Posterior vena cava (tissue), 2 donors: ENCODE data around the gene RTN4IP1. TPM values are rescaled to one million over a fixed set of nuclear protein-coding genes. Genes with fewer than 3 reads are reported as not detected.
"Not testable (repeated sequence)": the region's sequence is repeated elsewhere in the genome, so short reads cannot be mapped to it uniquely, and the experiment has no call there.

ENCODE experiments used
- DNase-seq: peaks from one replicate; pipeline ENCODE4 v3.0.0-alpha.2; 2020; ENCODE audit warnings: low spot score
- intact Hi-C, 2 donors: fragments of 100-400 bp; cut with DNase I; formaldehyde crosslinking; loops; one replicate each; pipeline versions ENCODE4 v1.14.1 to v1.14.2; 2022 to 2023
- total RNA-seq, 2 donors: library from RNA; stranded (reverse); fragmentation: NEBNext Ultra II Directional; extraction: Animal tissue kit (Norgen Biotek cat#: 25700); gene quantifications; one replicate each; pipeline ENCODE4 v1.2.1, GENCODE V29; 2021
- donor health status: DM: yes; HTN: yes; CAD: no.
- donor health status: DM: yes; HTN: yes; CAD: no.

RTN4IP1 gene
- total RNA-seq, 2 donors from 2014 or later = 3.6 to 4.3 TPM

GRCh38 chr6:106556368-106556960, 72.8 kb downstream of the RTN4IP1 start:
- intact Hi-C loops = loop anchor here in 1 of 2 donors (2.0 kb wide), 1 partner anchor 1108 kb away; no protein-coding TSS in a partner anchor
- no peak for DNase-seq

GRCh38 chr6:106555767-106556166, 73.5 kb downstream of the RTN4IP1 start:
- no peak for DNase-seq
- intact Hi-C loops = loop anchor here in 1 of 2 donors (2.0 kb wide), 1 partner anchor 1107 kb away; no protein-coding TSS in a partner anchor

DNA sequence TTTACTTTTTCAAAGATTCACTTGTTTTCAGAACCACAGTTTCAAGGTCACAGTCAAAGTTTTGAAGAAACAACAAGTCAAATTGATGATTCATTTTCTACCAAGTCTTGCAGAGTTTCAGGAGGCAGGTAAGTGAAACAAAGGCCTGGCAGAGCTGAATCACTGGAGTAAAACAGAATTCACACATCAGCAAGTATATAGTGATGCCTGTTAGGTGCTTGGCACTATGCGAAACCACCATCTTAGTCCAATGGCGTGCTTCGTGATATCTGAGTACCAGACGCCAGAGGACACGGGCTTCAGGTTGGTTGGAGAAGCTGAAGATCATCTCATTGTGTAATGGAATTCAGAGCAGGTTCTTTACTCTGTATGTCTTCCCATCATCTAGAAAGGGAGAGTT, 75.9 kb downstream of the RTN4IP1 start:
- DNase-seq = no peak
- intact Hi-C loops = no loop called here

DNA sequence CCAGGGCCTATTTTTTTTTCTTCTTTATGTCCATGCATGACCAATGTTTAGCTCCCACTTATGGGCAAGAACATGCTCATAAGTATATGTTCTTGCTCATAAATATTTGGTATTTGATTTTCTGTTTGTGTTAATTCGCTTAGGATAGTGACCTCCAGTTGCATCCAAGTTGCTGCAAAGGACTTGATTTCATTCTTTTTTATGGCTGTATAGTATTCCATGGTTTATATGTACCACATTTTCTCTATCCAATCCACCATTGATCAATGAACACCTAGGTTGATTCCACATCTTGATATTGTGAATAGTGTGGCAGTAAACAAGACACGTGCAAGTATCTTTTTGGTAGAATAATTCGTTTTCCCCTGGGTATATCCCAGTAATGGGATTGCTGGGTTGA, 78.1 kb downstream of the RTN4IP1 start:
- no peak for DNase-seq
- intact Hi-C loops = no loop called here

DNA sequence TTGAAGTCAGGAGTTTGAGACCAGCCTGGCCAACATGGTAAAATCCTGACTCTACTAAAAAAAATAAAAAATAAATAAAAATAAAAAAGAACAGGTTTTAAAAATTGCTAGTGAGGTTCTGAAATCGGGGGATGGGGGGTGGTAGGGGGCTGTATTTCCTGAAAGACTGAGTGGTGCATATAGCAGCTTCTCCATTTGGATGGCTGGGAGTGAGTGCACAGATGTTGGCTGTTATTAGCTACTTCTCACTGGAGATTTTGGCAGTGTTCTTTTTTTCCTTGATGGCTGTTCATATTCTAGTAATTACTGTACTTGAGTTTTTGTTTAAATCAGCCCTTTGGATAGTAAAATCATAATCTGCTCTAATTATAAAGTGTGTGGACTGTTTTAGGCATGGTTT, 79.8 kb downstream of the RTN4IP1 start:
- no peak for DNase-seq
- intact Hi-C loops = no loop called here

- DNase-seq, intact Hi-C loops: not testable (repeated sequence)
Measured at GRCh38 chr6:106548926-106549455, 80.3 kb downstream of the RTN4IP1 start.

GRCh38 chr6:106547601-106548453, 81.5 kb downstream of the RTN4IP1 start:
- DNase-seq = no peak
- intact Hi-C loops = no loop called here

DNA sequence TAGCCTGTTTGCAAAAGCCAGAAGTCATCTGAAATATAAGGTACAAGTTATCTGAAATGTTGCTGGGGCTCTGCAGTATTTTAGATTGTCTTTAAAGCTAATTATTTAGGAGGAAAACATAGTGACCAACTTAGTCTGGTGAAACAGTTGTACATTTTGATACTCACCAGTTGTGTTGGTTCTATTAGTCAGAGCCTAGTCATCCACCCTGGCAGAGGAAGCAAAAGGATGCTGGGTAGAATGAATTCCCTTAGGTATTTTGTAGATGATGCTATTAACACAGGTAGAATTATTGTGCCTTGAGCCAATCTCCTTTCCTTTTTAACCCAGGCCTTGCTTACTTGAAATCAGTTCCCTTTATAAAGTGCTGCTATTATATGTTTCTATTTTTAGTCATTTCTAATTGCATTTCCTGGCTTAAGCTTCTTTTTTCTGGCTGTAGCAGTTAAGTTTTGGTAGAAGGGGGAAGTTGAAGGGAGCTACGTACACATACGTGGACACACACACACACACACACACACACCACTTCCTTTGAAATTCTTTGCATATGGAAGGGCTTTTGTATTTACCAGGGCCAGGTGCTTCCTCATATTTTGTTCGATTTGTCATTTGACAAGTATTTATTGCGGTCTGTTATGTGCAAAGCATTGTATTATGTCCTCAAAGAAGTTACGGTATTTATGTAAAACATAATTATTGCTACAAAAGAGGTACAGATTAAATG, 82.4 kb downstream of the RTN4IP1 start:
- no peak for DNase-seq
- intact Hi-C loops = no loop called here

DNA sequence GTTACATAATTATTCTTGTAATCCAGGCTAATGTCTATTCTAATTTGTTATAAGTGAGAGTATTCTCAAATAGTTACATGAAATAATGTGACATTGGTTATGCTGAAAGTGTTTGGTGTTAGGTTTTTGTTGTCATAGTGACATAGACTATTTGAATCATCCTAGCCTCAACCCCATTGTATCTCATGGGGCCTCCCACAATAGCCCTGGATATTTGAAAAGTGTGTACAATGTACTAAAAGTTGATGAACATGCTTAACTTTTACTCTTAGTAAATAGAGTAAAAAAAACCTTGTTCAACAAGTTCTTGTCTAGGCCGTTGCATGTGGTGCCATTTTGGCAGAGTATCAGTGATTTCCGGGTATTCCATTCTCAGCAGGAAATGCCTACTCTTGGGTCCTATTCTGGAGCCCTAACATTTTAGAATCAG, 83.0 kb downstream of the RTN4IP1 start:
- intact Hi-C loops = no loop called here
- DNase-seq = no peak

DNA sequence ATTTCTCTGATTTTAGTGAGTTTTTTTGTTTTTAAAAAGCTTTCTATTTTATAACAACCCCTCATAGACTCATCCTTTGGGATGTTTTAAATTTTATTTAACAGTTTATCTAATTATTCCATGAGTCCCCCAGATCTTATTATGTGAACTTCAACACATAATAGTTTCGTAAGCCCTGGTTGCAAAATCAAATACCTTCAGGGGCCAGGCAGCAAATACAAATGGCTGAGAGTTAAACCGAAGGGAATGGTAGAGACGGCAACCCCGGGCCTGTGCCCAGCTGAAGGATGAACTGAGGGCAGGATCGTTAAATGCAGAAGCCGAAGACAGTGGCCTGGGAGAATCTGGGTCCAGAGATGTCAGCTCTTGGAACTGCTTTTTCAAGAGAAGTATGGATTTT, 88.4 kb downstream of the RTN4IP1 start:
- intact Hi-C loops = no loop called here
- DNase-seq = no peak

DNA sequence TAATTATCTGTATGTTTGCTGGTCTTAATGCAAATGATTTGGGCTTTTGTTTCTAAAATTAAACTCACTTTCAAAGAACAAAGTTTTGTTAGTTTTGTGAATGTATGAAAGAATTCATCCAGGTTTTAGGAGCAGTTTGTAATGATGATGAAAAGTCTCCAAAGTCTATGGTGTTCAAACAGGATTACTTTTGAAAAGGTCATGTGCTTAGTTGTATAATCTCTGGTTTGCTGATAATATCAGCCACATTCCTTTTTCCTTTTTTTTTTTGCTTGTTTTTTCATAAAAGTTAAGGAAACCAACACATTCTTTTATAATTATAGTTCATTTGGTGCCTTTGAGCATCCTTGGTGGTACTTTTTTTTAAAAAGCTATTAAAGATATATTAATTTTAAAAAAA, 88.9 kb downstream of the RTN4IP1 start:
- DNase-seq = no peak
- intact Hi-C loops = no loop called here

GRCh38 chr6:106539936-106540335, 89.4 kb downstream of the RTN4IP1 start:
- DNase-seq = no peak
- intact Hi-C loops = loop anchor here in 1 of 2 donors (5.0 kb wide), 1 partner anchor 1192 kb away; no protein-coding TSS in a partner anchor

DNA sequence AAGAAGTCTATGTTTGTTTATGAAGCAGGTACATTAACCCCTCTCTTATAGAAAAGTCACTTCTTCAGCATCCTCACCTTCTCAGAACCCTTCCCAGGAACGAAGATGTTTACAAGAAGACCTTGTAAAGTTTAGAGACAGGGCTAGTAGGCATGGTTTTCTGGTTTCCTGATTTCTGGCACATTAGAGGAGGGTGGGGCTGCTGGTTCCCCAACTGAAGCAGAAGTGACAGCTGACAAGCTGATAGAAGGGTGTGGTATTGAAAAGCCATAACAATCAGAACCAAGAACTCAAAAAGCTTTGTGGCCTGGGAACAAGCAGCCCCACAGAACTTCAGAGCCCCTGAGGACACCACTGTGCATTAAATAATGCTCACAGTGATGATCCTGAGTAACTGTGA, 91.2 kb downstream of the RTN4IP1 start:
- DNase-seq = no peak
- intact Hi-C loops = loop anchor here in 1 of 2 donors (5.0 kb wide), 1 partner anchor 1194 kb away; no protein-coding TSS in a partner anchor

DNA sequence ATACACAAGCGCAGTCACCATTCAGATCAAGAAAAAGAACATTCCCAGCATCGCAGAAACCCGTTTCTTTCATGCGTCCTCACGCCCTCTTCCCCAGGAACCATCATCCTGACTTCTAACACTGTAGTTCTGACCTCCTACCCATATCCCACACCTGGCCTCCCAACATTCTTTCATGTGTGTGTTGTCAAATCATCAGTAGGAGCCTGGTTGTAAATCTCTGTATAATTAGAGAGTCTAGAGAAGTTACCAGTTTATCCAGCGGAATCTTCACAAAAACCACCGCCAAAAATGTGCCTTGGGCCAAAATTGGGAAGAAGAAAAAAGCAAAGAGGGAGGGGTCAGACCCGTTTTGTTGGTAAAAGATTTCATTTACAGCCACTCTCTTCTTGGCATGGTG, 91.6 kb downstream of the RTN4IP1 start:
- intact Hi-C loops = loop anchor here in 1 of 2 donors (5.0 kb wide), 1 partner anchor 1195 kb away; no protein-coding TSS in a partner anchor
- DNase-seq = no peak

- intact Hi-C loops = loop anchor here in 1 of 2 donors (5.0 kb wide), 1 partner anchor 1195 kb away; no protein-coding TSS in a partner anchor
- DNase-seq = no peak
Measured at GRCh38 chr6:106536851-106537250, 92.4 kb downstream of the RTN4IP1 start.

GRCh38 chr6:106536357-106536756, 92.9 kb downstream of the RTN4IP1 start:
- intact Hi-C loops = loop anchor here in 1 of 2 donors (5.0 kb wide), 1 partner anchor 1196 kb away; no protein-coding TSS in a partner anchor
- DNase-seq = no peak

GRCh38 chr6:106535012-106535411, 94.3 kb downstream of the RTN4IP1 start:
- intact Hi-C loops = loop anchor here in 1 of 2 donors (5.0 kb wide), 1 partner anchor 1197 kb away; no protein-coding TSS in a partner anchor
- no peak for DNase-seq

GRCh38 chr6:106534564-106534982, 94.7 kb downstream of the RTN4IP1 start:
- intact Hi-C loops = no loop called here
- no peak for DNase-seq

GRCh38 chr6:106534004-106534403, 95.3 kb downstream of the RTN4IP1 start:
- no peak for DNase-seq
- intact Hi-C loops = no loop called here
